Gastroesophageal sphincter (tissue), 3 donors: ENCODE data around the gene XYLT1.

Experiments used
- CTCF ChIP-seq, 4 experiments: fragments of 200-600 bp in 2 of 4; fragments of 450-650 bp in 2 of 4; sonication (generic) in 1 of 4; IDR thresholded peaks; one replicate each; pipeline ENCODE4 v1.5.1; 2017 to 2019; ENCODE audit warnings: antibody characterized with exemption in 4 of 4, mild to moderate bottlenecking in 2 of 4, moderate library complexity in 2 of 4
- EP300 ChIP-seq: sonication (generic); formaldehyde crosslinking; IDR thresholded peaks from one replicate; pipeline ENCODE4 v1.6.1; 2017; ENCODE audit warnings: antibody characterized with exemption, mild to moderate bottlenecking
- POLR2A ChIP-seq, 2 donors: fragments of 450-650 bp; IDR thresholded peaks; one replicate each; pipeline ENCODE4 v1.6.1; 2017; ENCODE audit warnings: antibody characterized with exemption in 2 of 2, mild to moderate bottlenecking in 2 of 2, moderate library complexity in 1 of 2

GRCh38 chr16:17474572-17474971 lies 3.8 kb upstream of the XYLT1 start:
- no peak for TF ChIP-seq CTCF (IDR thresholded peaks at IDR 0.05)
- no peak for TF ChIP-seq POLR2A (IDR thresholded peaks at IDR 0.05)
- no peak for TF ChIP-seq EP300
